AG10803 (cell line): ENCODE measurements around the gene LHX6.

Source experiments
- DNase-seq: peaks from one replicate; pipeline ENCODE4 v3.0.0; 2010; ENCODE audit warnings: low read depth
- H3K4me3 ChIP-seq: 2 replicates; pipeline ENCODE4 v1.5.1; 2011; ENCODE audit warnings: mild to moderate bottlenecking, low read length, control low read depth
- CTCF ChIP-seq: conservative IDR thresholded peaks from 2 replicates; pipeline ENCODE4 v1.5.1; 2011; ENCODE audit warnings: mild to moderate bottlenecking, low read length, control low read depth, inconsistent platforms

LHX6 gene

GRCh38 chr9:122252796-122253195 is 24.0 kb upstream of the LHX6 start:
- DNase-seq = no peak
- TF ChIP-seq CTCF = no peak
- H3K4me3 ChIP-seq = no peak overlapping the region

GRCh38 chr9:122251351-122251750 is 22.6 kb upstream of the LHX6 start:
- H3K4me3 ChIP-seq = no peak overlapping the region
- no peak for TF ChIP-seq CTCF
- DNase-seq = no peak

GRCh38 chr9:122248448-122248865 is 19.7 kb upstream of the LHX6 start:
- TF ChIP-seq CTCF = no peak
- no peak overlapping the region for H3K4me3 ChIP-seq
- no peak for DNase-seq

- no peak for TF ChIP-seq CTCF
- H3K4me3 ChIP-seq = no peak overlapping the region
- no peak for DNase-seq
These were observed 17.9 kb upstream of the LHX6 start for GRCh38 chr9:122246666-122247065.

GRCh38 chr9:122244349-122244748 is 15.6 kb upstream of the LHX6 start:
- DNase-seq = no peak
- TF ChIP-seq CTCF = no peak

GRCh38 chr9:122239722-122240121 is 11.0 kb upstream of the LHX6 start:
- DNase-seq = no peak
- H3K4me3 ChIP-seq = no peak overlapping the region
- no peak for TF ChIP-seq CTCF

More at GRCh38 chr9:122244349-122244748, 15.6 kb upstream of the LHX6 start:
- no peak overlapping the region for H3K4me3 ChIP-seq

GRCh38 chr9:122236681-122237080 is 7.9 kb upstream of the LHX6 start:
- no peak overlapping the region for H3K4me3 ChIP-seq
- no peak for TF ChIP-seq CTCF

More at GRCh38 chr9:122236681-122237080, 7.9 kb upstream of the LHX6 start:
- DNase-seq = no peak
